Measurements from ENCODE around the gene RHCE.
"Not testable (repeated sequence)": the region's sequence is repeated elsewhere in the genome, so short reads cannot be mapped to it uniquely, and the experiment has no call there.

GRCh38 chr1:25324407-25324806, 96.2 kb downstream of the RHCE start:
- TF ChIP-seq, protein P1, sequence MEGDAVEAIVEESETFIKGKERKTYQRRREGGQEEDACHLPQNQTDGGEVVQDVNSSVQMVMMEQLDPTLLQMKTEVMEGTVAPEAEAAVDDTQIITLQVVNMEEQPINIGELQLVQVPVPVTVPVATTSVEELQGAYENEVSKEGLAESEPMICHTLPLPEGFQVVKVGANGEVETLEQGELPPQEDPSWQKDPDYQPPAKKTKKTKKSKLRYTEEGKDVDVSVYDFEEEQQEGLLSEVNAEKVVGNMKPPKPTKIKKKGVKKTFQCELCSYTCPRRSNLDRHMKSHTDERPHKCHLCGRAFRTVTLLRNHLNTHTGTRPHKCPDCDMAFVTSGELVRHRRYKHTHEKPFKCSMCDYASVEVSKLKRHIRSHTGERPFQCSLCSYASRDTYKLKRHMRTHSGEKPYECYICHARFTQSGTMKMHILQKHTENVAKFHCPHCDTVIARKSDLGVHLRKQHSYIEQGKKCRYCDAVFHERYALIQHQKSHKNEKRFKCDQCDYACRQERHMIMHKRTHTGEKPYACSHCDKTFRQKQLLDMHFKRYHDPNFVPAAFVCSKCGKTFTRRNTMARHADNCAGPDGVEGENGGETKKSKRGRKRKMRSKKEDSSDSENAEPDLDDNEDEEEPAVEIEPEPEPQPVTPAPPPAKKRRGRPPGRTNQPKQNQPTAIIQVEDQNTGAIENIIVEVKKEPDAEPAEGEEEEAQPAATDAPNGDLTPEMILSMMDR (IDR thresholded peaks at IDR 0.05): not testable (repeated sequence)
- not testable (repeated sequence) for TF ChIP-seq POLR2AphosphoS5, POLR2A (IDR thresholded peaks at IDR 0.05)
